Activated CD4-positive, alpha-beta T cell treated with anti-CD3 and anti-CD28 coated beads, Interleukin-2, amount 50 U/mL, for 1 hour (primary cell): ENCODE results near the gene PNPLA2.

Experiments
- DNase-seq: peaks from one replicate; pipeline ENCODE4 v3.0.0-alpha.2; 2020

The PNPLA2 gene

GRCh38 chr11:799641-800316, 18.9 kb upstream of the PNPLA2 start:
- no peak for DNase-seq

GRCh38 chr11:800473-800872, 18.2 kb upstream of the PNPLA2 start:
- DNase-seq, result no peak

- DNase-seq, result no peak
These were observed 17.5 kb upstream of the PNPLA2 start for GRCh38 chr11:801097-801780.

- no peak for DNase-seq
These were observed 16.6 kb upstream of the PNPLA2 start for GRCh38 chr11:802018-802617.

GRCh38 chr11:802693-803466, 15.8 kb upstream of the PNPLA2 start:
- DNase-seq, result no peak

- DNase-seq, result no peak
These were observed 15.3 kb upstream of the PNPLA2 start for GRCh38 chr11:803467-803742.

- DNase-seq, result no peak
These were observed 14.7 kb upstream of the PNPLA2 start for GRCh38 chr11:803770-804598.

- DNase-seq, result no peak
These were observed 14.1 kb upstream of the PNPLA2 start for GRCh38 chr11:804599-804964.

- DNase-seq, result no peak
These were observed 10.1 kb upstream of the PNPLA2 start for GRCh38 chr11:808427-809286.

GRCh38 chr11:809287-810039, 9.3 kb upstream of the PNPLA2 start, which contains the start of gene RPLP2:
Gene RPLP2, plus strand, starts transcription at chr11:809967. Its CDS starts 268 bp downstream, at chr11:810235.
- peak; percentile 97 for DNase-seq

- no peak for DNase-seq
These were observed 8.6 kb upstream of the PNPLA2 start for GRCh38 chr11:810040-810567.

- no peak for DNase-seq
These were observed 7.1 kb upstream of the PNPLA2 start for GRCh38 chr11:811446-812245.

GRCh38 chr11:812390-812789, 6.3 kb upstream of the PNPLA2 start:
- no peak for DNase-seq

- no peak for DNase-seq
These were observed 5.7 kb upstream of the PNPLA2 start for GRCh38 chr11:813072-813455.

- no peak for DNase-seq
These were observed 5.1 kb upstream of the PNPLA2 start for GRCh38 chr11:813456-814096.

GRCh38 chr11:815675-816432, 2.9 kb upstream of the PNPLA2 start:
- no peak for DNase-seq

- no peak for DNase-seq
These were observed 2.3 kb upstream of the PNPLA2 start for GRCh38 chr11:816433-816779.

- peak; percentile 92 for DNase-seq
These were observed 616 bp downstream of the PNPLA2 start for GRCh38 chr11:819129-819931.
